Body of pancreas (tissue), 4 donors: ENCODE measurements around the gene MRC1. TPM values are rescaled to one million over a fixed set of nuclear protein-coding genes. Genes with fewer than 3 reads are reported as not detected.

Experiments
- ATAC-seq: fragments of 150-250 bp; one replicate; pipeline ENCODE4 v1.9.1; 2016
- DNase-seq, 4 donors: peaks; one replicate each; pipeline ENCODE4 v3.0.0-alpha.2; 2019
- H3K27ac ChIP-seq, 4 donors: fragments of 200-600 bp; sonication (generic); 1 replicate in 3 of 4; 2 replicates in 1 of 4; pipeline versions ENCODE4 v1.5.1 to v1.6.1; 2016 to 2019; ENCODE audit warnings: mild to moderate bottlenecking in 1 of 4, mixed read lengths in 1 of 4, moderate library complexity in 1 of 4
- H3K27me3 ChIP-seq, 2 donors: fragments of 200-600 bp; sonication (generic); one replicate each; pipeline ENCODE4 v1.6.0; 2016; ENCODE audit warnings: mild to moderate bottlenecking in 1 of 2
- H3K36me3 ChIP-seq, 2 donors: fragments of 200-600 bp; sonication (generic); replicated peaks in 1 of 2; 2 replicates each; pipeline ENCODE4 v1.5.1; 2016; ENCODE audit warnings: low read depth in 2 of 2; ENCODE audit not compliant: insufficient read depth in 1 of 2
- H3K4me1 ChIP-seq: fragments of 200-600 bp; sonication (generic); one replicate; pipeline ENCODE4 v1.6.0; 2016
- H3K4me3 ChIP-seq, 2 donors: fragments of 200-600 bp; sonication (generic); 1 replicate in 1 of 2; 2 replicates in 1 of 2; pipeline ENCODE4 v1.5.1; 2016 to 2019
- H3K9me3 ChIP-seq, 3 donors: fragments of 200-600 bp; sonication (generic); 1 replicate in 2 of 3; 2 replicates in 1 of 3; pipeline ENCODE4 v1.5.1; 2016
- CTCF ChIP-seq, 7 experiments: fragments of 450-650 bp in 4 of 7; fragments of 200-600 bp in 3 of 7; sonication (generic) in 3 of 7; IDR thresholded peaks; one replicate each; pipeline ENCODE4 v1.5.1; 2016 to 2019; ENCODE audit warnings: antibody characterized with exemption in 7 of 7
- POLR2A ChIP-seq, 3 donors: fragments of 450-650 bp; IDR thresholded peaks; one replicate each; pipeline ENCODE4 v1.6.1; 2016; ENCODE audit warnings: antibody characterized with exemption in 3 of 3, mild to moderate bottlenecking in 2 of 3
- WGBS, 2 donors: methylation state at CpG; one replicate each; pipeline ENCODE4 v1.1.5; 2017; 5-methylcytosine and 5-hydroxymethylcytosine counted together
- intact Hi-C: fragments of 100-400 bp; cut with DNase I; formaldehyde crosslinking; loops from one replicate; pipeline ENCODE4 v1.15.1; 2023
- total RNA-seq, 2 donors: library from RNA; depleted of rRNA; stranded (reverse); fragments of >200 nt; gene quantifications; one replicate each; pipeline ENCODE4 v1.1.0, GENCODE V29; 2016

Gene MRC1
- total RNA-seq, 2 donors from 2014 or later, result 10.2 to 19.5 TPM

GRCh38 chr10:17805921-17806577, 3.1 kb upstream of the MRC1 start:
- no peak for ATAC-seq
- intact Hi-C loops, result no loop called here
- no peaks in the 10 kb centered on the region for H3K9me3 ChIP-seq
- TF ChIP-seq CTCF (IDR thresholded peaks at IDR 0.05) (peak in 3 of 7 experiments; percentile 23 to 53 (median 27)), POLR2A (IDR thresholded peaks at IDR 0.05) (no peak)
- no peak overlapping the region for H3K4me3 ChIP-seq
- peak in 1 of 4 donors; percentile 49 for DNase-seq
- no peaks in the 10 kb centered on the region for H3K27me3 ChIP-seq
- no peaks in the 10 kb centered on the region for H3K36me3 ChIP-seq
- no peaks in the 10 kb centered on the region for H3K4me1 ChIP-seq
- no peak overlapping the region for H3K27ac ChIP-seq
- 41 to 47% methylated on average over 6 to 7 of the region's 7 CpGs for WGBS, 2 donors

- DNase-seq, result no peak
- TF ChIP-seq POLR2A (IDR thresholded peaks at IDR 0.05), result no peak
- TF ChIP-seq CTCF (IDR thresholded peaks at IDR 0.05), result no peak
- Histone ChIP-seq H3K9me3 (no peaks in the 10 kb centered on the region), H3K4me3 (no peak overlapping the region), H3K27ac (no peak overlapping the region), H3K36me3 (no peaks in the 10 kb centered on the region), H3K27me3 (no peaks in the 10 kb centered on the region), H3K4me1 (no peaks in the 10 kb centered on the region)
- 71 to 78% methylated on average over 4 of the region's 4 CpGs for WGBS, 2 donors
- no peak for ATAC-seq
- intact Hi-C loops, result no loop called here
Measured at GRCh38 chr10:17811146-17811865, 2.2 kb downstream of the MRC1 start.

- Histone ChIP-seq H3K4me3 (no peak overlapping the region), H3K9me3 (no peaks in the 10 kb centered on the region), H3K4me1 (no peaks in the 10 kb centered on the region), H3K27me3 (no peaks in the 10 kb centered on the region), H3K36me3 (no peaks in the 10 kb centered on the region), H3K27ac (no peak overlapping the region)
- intact Hi-C loops, result no loop called here
- TF ChIP-seq POLR2A (IDR thresholded peaks at IDR 0.05) (no peak), CTCF (IDR thresholded peaks at IDR 0.05) (no peak)
- WGBS, 2 donors, result 25% methylated on average over 5 of the region's 5 CpGs
- ATAC-seq (no peak), DNase-seq (no peak)
Measured at GRCh38 chr10:17814973-17815372, 5.8 kb downstream of the MRC1 start.

- WGBS, 2 donors, result 82 to 85% methylated on average over 7 of the region's 7 CpGs
- Histone ChIP-seq H3K27me3 (no peaks in the 10 kb centered on the region), H3K9me3 (no peaks in the 10 kb centered on the region), H3K27ac (no peak overlapping the region), H3K4me3 (no peak overlapping the region), H3K36me3 (no peaks in the 10 kb centered on the region), H3K4me1 (no peaks in the 10 kb centered on the region)
- no peak for TF ChIP-seq POLR2A (IDR thresholded peaks at IDR 0.05)
- intact Hi-C loops, result no loop called here
- ATAC-seq, result no peak
- DNase-seq, result no peak
Measured at GRCh38 chr10:17816199-17816598, 7.1 kb downstream of the MRC1 start.

- ATAC-seq (no peak), DNase-seq (no peak)
- Histone ChIP-seq H3K36me3 (no peaks in the 10 kb centered on the region), H3K9me3 (no peaks in the 10 kb centered on the region), H3K27me3 (no peaks in the 10 kb centered on the region), H3K27ac (no peak overlapping the region), H3K4me1 (no peaks in the 10 kb centered on the region), H3K4me3 (no peak overlapping the region)
- WGBS, 2 donors, result 57 to 70% methylated on average over 1 of the region's 1 CpG
- TF ChIP-seq CTCF (IDR thresholded peaks at IDR 0.05) (no peak), POLR2A (IDR thresholded peaks at IDR 0.05) (no peak)
- intact Hi-C loops, result no loop called here
Measured at GRCh38 chr10:17817316-17817715, 8.2 kb downstream of the MRC1 start.
